ENCODE data around the gene MARK2. TPM values are rescaled to one million over a fixed set of nuclear protein-coding genes. Genes with fewer than 3 reads are reported as not detected.

The MARK2 gene
- total and polyA plus RNA-seq, 10 of the 15 experiments (the other 5 are each of a cell fraction or from before 2014, with no cell fraction given): 0.19 to 29.5 (median 13.2) TPM

DNA sequence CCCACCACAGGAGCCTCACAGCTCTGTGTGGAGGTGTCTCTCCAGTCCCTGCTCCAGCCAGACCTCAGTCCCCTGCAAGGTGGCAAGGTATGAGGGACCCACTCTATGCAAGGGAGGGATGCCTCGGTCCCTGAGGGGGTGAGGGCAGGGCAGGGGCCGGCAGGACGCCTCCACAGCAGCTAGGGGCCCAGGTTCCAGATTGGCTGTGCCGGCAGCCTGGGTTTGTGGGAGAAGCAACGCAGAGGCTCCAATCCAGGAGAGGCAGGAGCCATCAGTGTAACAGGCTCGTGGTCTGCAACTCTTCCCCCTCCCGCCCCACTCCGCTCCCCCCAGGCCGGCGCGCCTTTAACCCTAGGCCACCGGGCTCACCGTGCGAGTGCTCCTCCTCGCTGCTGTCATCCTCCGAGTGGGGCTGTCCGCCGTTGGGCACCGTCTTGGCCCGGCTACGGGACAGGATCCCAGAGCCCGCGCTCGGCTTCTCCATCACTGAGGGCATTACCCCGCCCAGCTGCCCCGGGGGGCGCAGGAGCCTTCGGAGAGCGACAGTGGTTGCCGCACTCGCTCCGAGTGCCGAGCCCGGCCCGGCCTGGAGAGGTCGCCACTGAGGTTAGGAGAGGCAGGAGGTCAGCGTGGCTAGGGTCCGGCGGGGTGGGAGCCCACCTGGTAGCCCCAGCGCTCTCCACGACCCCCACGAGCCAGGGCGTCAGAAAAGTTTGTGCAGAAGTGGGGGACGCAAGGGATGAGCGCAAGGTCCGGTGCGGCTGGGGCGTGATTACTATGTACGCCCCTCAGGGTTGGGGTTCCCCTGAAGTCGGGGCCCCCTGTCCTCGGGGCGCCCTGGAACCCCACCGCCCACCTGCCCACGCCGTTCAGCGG lies 77.3 kb downstream of the MARK2 start:
- WGBS (ENCODE audit: insufficient coverage, insufficient replicate concordance, low lambda C conversion rate, missing lambda C conversion rate): 8% methylated on average over 45 of the region's 56 CpGs
- Histone ChIP-seq H3K27ac (ENCODE audit: control insufficient read depth, insufficient read depth) (no peak overlapping the region), H4K20me1 (ENCODE audit: control insufficient read depth, insufficient read depth) (no peaks in the 10 kb centered on the region), H3K9me3 (replicated peaks; ENCODE audit: control insufficient read depth, insufficient read depth, low read length) (no peaks in the 10 kb centered on the region), H3K9ac (ENCODE audit: control insufficient read depth, insufficient read depth, low read length) (no peak overlapping the region), H2AFZ (ENCODE audit: control insufficient read depth, low read depth, low read length) (peak overlapping the region; percentile 60), H3K4me1 (ENCODE audit: control insufficient read depth, insufficient read depth, low read length) (peaks cover 10% of the 10 kb centered on the region), H3K4me3 (peak overlapping the region; percentile 55; the same call in 1 of the 2 replicates), H3K36me3 (ENCODE audit: control insufficient read depth in 2 of 2, insufficient read depth in 2 of 2, low read length in 1 of 2) (no peaks in the 10 kb centered on the region), H3K4me2 (ENCODE audit: control insufficient read depth, insufficient read depth) (peak overlapping the region; percentile 86), H3K79me2 (ENCODE audit: control insufficient read depth, insufficient read depth, low read length) (no peaks in the 10 kb centered on the region), H3K27me3 (replicated peaks in 1 of 2; ENCODE audit: control insufficient read depth in 2 of 2, insufficient read depth in 2 of 2, low read length in 1 of 2) (peaks cover 0 to 3% of the 10 kb centered on the region in 2 experiments; a peak in 3 of 4 replicates)
- in situ Hi-C loops (cut with MboI): no loop called here
- TF ChIP-seq, protein P1, sequence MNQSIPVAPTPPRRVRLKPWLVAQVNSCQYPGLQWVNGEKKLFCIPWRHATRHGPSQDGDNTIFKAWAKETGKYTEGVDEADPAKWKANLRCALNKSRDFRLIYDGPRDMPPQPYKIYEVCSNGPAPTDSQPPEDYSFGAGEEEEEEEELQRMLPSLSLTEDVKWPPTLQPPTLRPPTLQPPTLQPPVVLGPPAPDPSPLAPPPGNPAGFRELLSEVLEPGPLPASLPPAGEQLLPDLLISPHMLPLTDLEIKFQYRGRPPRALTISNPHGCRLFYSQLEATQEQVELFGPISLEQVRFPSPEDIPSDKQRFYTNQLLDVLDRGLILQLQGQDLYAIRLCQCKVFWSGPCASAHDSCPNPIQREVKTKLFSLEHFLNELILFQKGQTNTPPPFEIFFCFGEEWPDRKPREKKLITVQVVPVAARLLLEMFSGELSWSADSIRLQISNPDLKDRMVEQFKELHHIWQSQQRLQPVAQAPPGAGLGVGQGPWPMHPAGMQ (IDR thresholded peaks at IDR 0.05; ENCODE audit: borderline replicate concordance): no peak
- TF ChIP-seq MTA2 (IDR thresholded peaks at IDR 0.05; ENCODE audit: low read depth) (no peak), ZNF274 (IDR thresholded peaks at IDR 0.05; ENCODE audit: insufficient read depth, insufficient read length) (no peak), ZBED1 (IDR thresholded peaks at IDR 0.05; ENCODE audit: borderline replicate concordance) (no peak), PAX8 (IDR thresholded peaks at IDR 0.05) (no peak), NFXL1 (IDR thresholded peaks at IDR 0.05; ENCODE audit: borderline replicate concordance) (no peak), SREBF1 (IDR thresholded peaks at IDR 0.05; ENCODE audit: low read length) (no peak), NR2F1 (conservative IDR thresholded peaks at IDR 0.05) (peak; percentile 24), CREM (IDR thresholded peaks at IDR 0.05; ENCODE audit: low read depth) (no peak)
- TF ChIP-seq, protein P2, sequence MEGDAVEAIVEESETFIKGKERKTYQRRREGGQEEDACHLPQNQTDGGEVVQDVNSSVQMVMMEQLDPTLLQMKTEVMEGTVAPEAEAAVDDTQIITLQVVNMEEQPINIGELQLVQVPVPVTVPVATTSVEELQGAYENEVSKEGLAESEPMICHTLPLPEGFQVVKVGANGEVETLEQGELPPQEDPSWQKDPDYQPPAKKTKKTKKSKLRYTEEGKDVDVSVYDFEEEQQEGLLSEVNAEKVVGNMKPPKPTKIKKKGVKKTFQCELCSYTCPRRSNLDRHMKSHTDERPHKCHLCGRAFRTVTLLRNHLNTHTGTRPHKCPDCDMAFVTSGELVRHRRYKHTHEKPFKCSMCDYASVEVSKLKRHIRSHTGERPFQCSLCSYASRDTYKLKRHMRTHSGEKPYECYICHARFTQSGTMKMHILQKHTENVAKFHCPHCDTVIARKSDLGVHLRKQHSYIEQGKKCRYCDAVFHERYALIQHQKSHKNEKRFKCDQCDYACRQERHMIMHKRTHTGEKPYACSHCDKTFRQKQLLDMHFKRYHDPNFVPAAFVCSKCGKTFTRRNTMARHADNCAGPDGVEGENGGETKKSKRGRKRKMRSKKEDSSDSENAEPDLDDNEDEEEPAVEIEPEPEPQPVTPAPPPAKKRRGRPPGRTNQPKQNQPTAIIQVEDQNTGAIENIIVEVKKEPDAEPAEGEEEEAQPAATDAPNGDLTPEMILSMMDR (IDR thresholded peaks at IDR 0.05 in 2 of 3, conservative IDR thresholded peaks at IDR 0.05 in 1 of 3; ENCODE audit: control insufficient read depth in 2 of 3, extremely low read depth in 1 of 3, insufficient read depth in 1 of 3, low read depth in 3 of 3, low read length in 3 of 3): peak; percentile 36 to 56 (median 36)
- ATAC-seq: peak; percentile 11; the same call in 1 of the 3 replicates
- DNase-seq (ENCODE audit: low read depth, low spot score): no peak
- ChIA-PET RAD21 (ENCODE audit: unreplicated experiment) (no interaction called here), SMC1A (ENCODE audit: uncharacterized antibody, unreplicated experiment) (no interaction called here), POLR2A (interaction anchor here (0.6 kb wide), 2 partner anchors 15 to 382 kb away, joined by 4 read pairs; no protein-coding TSS in a partner anchor), CTCF (interaction anchor here (1.2 to 3.1 kb wide), 3 partner anchors 29 to 79 kb away, joined by 4 to 17 read pairs (median 10); no protein-coding TSS in a partner anchor)
- BruUV-seq (replicated peaks): no TSS peak
- FAIRE-seq: no peak
- intact Hi-C loops (cut with micrococcal nuclease; ENCODE audit: unreplicated experiment): no loop called here

All from GM12878 (cell line).